Stimulated activated CD4-positive, alpha-beta T cell treated with anti-CD3 and anti-CD28 coated beads, Interleukin-2, amount 100 ng/mL, for 24 hours (primary cell): ENCODE results near the gene ITPR1.

Experiments
- DNase-seq, 2 donors: peaks; one replicate each; pipeline ENCODE4 v3.0.0-alpha.2; 2020

The ITPR1 gene

DNA sequence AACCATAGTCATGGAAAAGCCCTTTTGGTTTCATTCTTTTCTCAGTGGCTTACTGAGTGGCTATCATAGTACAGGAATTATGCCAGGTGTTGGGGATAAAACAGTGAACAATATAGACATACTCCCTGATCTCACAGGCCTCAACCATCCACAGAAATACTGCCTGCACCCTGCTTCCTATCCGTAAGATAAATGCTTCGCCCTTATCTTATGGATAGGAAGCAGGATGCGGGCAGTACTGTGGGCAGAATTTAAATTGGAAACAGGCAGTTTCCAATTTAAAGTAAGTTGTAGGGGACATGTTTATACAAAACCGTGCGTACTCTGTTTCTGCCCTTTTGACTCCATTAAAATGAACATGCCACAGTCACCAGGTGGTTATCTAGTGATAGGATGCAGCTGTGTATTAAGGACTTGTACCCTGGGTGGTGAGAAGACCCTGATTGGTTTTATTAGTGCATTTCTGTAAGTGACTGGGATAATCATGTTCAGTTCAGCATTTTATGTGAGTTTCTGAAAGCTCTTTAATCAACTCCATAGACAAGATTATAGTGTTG is 344.3 kb downstream of the ITPR1 start:
- DNase-seq, result no peak

DNA sequence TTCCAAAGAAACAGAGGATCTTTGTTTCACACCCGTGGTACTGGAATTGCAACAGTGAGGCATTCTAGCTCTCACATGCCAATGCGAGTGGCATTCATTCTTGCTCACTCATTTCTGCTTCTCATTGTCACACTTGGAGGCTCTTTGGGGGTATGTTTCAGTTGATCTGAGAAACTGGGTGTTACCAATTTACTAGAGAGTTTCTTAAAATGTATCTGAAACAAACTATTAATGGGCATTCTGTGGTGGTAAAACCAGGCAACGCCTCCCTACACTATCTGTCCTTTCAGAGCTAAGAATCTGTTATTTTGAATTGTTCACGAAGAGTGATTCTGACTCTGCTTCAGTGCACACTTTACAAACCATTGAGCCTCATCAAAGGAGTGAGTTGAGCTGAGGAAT is 345.5 kb downstream of the ITPR1 start:
- no peak for DNase-seq

DNA sequence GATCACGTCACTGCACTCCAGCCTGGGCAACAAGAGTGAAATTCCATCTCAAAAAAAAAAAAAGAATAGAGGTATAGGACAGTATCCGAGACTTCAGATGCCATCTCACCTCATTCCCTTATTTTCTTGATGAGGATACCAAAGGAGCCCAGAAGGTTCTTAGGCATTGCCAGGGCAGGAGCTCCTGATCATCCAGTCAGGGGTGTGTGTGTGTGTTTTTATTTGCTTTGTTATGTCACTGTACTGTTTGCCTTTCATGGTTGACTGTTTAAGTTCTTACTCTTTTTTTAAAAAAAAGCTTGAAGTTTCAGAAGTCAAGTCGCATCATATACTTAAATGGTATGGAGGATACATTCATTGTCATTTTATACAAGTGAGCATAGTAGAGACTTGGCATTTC is 346.1 kb downstream of the ITPR1 start:
- no peak for DNase-seq

DNA sequence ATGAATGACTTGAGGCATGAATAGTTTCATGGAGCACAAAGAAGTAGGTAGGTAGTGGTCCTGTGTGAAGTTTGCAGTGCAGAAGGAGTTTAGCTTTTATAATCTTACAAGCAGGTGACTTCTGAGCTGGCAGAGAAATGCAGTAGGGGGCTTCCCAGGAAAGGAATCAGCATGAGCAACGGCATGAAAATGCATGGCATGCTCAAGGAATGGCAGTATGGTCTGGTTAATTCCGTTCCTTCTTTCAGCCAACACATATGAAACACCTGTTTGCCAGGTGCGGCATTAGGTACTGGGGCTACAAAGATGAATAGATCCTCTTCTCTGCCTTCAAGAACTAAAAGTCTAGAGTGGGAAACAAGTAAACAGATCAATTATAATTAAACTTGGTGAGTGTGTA is 348.1 kb downstream of the ITPR1 start:
- DNase-seq, result no peak

DNA sequence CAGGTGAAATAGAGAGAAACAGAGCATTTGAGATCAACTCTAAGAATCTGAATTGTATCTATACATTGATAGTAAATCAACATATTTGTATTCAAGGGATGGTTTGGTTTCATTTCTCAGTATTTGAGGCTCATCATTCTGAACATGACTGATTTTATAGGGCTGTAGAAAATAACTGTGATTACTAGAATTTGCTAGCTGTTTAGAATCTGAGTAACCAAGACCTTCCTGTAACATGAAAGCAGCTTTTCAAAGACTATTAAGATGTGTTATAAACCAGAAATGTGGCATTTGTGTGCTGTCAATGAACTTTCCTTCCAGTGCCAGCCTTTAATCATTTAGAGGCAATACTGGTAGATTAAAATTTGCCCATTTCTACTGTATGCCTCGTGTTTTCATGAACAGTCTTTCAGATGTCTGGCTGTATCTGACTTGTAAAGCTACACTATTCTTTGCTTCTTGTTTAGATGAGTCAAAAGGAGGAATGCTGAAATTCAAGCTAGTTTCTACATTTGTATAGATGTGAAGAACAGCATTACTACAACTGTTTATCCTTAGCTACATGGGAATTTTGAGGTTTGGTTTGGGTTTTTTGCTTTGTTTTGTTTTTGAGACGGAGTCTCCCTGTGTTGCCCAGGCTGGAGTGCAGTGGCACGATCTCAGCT is 348.8 kb downstream of the ITPR1 start:
- no peak for DNase-seq

DNA sequence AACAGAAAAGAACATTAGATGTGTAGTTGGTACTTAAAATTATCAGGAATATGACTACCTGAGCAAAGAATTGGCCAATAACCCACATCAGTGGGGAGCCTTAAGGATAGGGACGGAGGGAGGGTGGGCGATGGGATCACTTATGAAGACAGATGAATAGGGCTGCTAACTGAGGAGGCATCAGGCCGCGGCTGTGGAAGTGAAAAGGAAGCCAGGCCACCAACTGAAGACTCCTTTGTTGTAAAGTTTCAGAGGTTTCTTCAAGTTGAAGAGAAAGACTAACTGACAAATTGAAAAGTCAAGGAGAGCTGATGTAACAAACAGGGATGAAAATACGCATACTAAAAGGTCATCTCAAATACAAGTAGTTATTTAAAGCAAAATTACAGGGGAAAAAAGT is 350.5 kb downstream of the ITPR1 start:
- no peak for DNase-seq

DNA sequence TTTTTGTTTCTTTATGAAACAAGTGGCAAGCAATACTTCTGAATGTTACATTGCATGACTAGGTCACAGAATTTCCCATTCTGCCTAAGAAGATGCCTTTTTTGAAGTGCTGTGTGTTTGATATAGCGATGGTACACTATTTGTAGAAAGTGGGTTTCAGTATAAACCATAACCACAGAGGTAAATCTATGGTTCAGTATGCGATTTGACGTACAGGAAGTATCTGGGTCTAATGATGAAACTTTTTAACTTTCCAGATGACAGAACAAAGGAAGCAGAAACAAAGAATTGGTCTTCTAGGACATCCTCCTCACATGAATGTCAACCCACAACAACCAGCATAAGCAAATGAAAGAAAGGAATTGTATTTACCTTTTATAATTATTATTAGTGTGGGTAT is 352.7 kb downstream of the ITPR1 start:
- DNase-seq, result no peak

DNA sequence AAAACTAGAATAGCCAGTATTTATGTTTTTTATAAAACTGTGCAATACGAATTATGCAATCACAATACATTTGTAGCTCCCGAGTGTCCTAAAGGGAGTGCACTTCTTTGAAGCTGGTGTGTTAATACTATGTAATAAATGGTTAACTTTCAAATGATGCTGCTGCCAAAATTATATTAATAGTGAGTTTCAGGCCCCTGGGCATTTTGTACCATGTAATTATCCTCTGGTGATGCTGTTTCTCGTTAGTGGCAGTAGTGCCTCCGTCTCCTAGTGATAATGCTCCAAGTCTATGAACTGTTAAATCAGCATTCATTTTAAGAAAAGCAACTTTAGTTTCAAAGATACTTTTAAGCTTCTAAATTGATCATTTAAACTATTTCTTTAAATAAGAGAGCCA is 353.4 kb downstream of the ITPR1 start:
- DNase-seq, result no peak

DNA sequence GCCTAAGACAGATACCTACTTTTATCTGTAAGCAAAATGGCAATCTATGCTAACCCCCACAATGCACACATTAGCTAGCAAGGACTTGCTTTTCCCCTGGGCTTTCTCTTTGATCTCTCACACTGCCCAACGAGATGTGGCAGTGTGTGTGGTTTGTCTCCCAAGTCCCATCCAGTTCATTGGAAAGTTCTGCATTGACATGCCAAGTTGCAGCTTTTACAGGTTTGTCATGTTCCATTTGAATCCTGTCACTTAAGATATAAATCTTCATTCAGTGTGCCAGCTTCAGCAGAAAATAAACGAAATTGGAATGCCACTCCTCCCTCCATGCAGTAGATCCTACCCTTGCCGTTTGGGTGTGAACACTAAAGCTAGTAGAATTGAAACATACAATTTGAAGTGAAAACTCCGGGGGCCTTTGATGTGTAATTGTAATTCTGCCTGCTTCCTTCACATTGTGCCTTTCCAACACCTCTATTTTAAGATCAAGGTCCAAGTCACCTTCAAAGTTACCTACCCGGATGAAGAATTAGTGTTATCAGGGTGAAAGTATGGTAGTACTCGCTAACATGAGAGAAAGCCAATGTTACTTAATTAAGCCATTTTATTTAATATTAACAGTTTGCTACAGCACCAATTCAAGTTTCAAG is 355.2 kb downstream of the ITPR1 start:
- no peak for DNase-seq

DNA sequence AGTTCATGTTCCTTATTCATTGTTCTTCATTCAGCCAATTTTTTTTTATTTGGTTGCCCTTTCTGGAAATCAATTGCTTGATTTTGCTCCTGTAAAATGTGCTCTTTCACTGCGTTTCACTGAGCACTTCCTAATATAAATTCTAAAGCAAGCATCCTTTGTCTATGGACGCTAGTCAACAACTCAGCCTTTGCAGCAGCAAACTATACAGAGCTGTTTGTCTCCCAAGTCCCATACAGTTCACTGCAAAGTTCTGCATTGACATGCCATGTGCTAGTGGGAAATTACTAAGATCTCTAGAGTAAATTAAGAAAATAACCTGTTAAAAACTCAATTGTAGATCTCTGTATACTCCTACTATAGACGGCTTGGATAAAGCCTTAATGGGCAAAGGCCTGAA is 356.0 kb downstream of the ITPR1 start:
- DNase-seq, result no peak

DNA sequence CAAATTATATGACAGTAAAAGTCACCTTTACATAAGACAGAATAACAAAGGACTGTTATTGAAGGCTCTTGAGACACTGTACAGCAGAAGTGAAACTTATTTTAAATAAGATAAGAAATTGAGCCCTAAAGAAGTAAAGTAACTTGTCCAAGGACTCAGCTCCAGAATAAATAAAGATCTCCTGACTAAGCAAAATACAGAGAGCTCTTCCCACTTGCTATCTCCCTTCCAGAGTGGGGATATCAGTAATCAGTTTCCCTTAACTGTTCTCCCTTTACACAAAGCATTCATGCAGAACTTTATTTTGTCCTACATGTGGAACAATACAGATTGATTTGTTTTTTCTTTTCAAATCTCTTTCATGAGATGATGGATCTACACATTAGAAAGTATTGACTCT is 356.6 kb downstream of the ITPR1 start:
- no peak for DNase-seq

DNA sequence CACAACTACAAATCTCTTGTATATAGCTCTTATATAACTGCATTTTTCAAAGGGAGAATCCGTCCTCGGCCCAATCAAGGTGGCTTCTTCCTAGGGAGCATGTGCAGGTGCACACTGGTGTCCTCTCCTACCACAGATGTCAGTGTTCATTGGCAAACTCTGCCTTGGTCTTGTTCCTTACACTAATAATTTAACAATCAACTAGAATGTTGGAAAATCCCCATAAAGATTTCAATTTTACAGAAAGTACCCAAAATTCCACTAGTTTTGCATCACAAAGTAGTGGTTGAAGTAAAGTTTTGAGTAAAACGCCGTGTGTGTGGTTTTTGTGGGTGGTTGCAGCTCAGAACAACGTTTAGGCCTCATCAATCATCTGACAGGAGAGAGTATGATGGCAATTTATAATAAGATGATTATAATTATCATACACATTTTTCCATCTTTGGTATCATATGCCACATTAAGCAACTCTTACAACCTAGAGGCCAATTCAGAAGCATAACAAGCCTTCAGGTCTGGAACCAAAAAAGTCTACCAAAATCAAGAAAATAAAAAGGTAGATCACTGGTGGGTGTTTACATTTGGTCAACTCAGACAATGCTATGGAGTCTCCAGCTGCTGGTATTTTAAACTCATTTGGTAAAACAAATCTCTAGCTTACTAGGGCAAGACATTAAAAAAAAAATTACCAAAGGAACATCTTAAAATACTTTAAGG is 357.2 kb downstream of the ITPR1 start:
- peak; percentile 58 to 68 for DNase-seq

DNA sequence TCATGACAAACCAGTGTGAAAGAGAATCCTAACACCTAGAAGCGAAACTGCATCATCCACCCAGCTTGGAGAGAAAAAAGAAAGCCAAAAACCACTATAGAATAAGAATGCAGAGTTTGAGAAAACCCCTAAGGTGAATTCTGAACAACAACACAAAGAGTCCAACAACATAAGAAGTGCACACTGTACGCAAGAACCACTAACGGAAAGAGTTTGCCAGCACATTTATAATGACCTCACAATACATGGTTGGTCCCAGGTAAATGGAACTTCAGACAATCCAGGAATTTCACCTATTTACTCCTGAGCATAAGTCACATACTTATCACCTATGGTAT is 357.7 kb downstream of the ITPR1 start:
- DNase-seq, result no peak

DNA sequence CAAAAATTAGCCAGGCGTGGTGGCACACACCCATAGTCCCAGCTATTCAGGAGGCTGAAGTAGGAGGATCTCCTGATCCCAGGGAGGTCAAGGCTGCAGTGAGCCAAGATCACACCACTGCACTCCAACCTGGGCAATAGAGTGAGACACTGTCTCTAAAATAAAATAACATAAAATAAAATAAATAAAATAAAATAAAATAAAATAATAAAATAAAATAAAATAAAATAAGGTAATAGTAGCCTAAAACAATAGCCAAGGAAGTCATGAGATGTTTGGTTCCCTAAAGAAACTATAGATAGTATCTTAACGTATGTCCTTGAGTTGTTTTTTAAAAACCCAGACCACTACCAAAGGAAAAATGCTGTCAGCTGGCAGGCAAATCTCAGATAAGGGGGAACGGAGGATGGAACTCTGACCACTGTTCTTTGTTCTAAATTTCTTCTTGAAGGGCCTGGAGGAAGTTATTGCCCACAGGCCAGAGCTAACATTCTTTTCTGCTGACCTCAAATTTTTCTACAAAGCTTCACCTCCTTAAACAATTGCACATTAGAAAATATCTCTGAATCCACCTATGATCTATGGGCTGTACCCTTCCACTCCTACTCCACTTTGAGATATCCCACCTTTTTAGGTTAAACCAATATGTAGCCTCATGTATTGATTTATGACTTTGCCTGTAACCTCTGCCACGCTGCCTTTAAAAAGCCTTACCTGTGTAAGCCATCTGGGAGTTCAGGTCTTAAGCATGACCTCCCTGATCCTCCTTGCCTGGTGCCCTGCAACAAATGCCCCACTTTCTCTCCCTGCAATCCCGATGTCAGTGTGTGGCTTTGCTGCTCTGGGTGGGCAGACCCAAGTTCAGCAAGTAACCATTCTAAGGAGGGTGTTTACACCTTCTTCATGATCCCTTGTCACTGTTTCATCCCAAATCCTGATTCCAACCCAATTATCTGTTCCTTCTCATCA is 359.9 kb downstream of the ITPR1 start:
- no peak for DNase-seq

DNA sequence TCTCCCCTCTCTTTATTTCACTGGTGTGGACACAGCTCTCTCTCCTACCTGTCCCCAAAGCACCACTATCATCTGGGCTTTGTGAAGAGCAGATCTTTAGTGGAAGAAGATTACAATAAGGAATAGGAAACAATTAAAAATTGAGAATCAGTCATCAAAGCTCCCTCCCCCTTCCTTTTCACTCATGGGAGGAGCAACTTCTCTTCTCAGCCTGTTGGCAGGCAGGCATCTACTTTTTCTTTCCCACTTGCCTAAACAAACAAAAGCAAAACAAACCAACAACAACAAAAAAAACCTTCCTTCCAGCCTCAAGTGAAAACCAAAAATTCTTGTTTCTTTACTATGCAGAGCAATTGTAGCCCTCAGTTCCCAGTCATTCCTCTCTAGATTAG is 360.6 kb downstream of the ITPR1 start:
- DNase-seq, result no peak

DNA sequence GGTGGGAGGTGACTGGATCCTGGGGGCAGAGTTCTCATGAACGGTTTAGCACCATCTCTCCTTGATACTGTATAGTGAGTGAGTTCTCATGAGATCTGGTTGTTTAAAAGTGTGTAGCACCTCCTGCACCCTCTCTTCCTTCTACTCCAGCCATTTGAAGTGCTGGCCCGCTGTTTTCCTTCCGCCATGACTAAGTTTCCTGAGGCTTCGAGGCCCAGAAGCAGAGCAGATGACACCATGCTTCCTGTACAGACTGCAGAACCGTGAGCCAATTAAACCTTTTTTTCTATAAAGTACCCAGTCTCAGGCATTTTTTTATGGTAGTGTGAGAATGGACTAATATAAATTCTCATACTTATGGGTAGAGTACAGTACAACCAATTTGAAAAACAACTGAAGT is 362.5 kb downstream of the ITPR1 start:
- no peak for DNase-seq

DNA sequence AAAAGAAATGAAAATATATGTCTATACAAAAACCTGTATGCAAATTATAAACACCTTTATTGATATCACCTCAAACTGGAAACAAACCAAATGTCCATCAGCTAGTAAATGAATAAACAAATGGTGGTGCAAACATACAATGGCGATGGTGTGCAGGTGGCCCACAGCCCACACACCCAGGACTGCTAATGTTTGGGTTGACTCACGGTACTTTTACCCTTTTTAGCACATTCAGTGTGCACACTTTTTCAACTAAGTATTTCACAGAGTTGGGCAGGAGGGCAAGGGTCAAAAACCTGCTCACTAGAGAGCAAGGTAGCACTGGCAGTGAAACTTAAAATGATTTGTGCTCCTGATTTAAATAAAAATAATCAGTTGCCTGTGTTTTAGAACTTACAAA is 363.0 kb downstream of the ITPR1 start:
- DNase-seq, result no peak

DNA sequence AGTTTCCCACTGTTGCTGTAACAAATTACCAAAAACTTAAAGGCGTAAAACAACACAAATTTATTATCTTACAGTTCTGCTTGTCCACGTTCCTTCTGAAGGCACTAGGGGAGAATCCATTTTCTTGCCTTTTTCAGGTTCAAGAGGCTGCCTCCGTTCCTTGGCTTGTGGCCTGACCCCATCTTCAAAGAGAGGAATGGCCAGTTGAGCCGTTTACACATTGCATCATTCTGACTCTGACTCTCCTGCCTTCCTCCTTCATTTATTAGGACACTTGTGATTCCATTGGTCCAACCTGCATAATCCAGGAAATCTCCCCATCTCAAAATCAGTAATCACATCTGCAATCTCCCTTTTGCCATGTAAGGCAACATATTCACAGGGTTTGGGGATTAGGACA is 363.4 kb downstream of the ITPR1 start:
- DNase-seq, result no peak

DNA sequence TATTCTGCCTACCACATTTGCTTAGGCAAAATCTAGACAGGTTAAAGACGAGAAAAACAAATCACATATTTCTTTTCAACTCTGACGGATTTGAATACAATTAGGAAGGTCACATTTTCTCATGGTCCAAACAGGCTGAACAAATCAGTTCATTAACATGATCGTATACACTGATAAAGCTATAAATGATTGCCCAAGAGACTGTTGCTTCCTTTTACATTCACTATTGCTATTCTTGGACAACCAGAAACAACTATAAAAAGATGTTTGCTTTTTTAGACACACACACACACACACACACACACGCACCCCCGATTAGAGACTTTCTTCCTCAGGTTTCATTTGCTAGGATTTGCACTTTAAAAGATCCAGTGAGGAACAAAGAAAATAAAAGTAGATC is 363.8 kb downstream of the ITPR1 start:
- no peak for DNase-seq

DNA sequence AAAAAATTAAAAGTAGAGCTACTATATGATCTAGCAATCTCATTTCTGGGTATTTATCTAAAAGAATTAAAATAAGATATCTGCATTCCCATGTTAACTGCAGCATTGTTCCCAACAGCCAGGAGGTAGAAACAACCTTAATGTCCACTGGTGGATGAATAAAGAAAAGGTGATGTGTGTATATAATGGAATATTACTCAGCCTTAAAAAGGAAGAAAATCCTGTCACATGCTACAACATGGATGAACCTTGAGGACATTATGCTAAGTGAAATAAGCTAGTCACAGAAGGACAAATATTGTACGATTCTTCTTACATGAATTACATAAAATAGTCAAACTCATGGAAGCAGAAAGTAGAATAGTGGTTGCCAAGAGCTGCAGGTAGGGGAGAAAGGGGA is 366.6 kb downstream of the ITPR1 start:
- DNase-seq, result no peak

DNA sequence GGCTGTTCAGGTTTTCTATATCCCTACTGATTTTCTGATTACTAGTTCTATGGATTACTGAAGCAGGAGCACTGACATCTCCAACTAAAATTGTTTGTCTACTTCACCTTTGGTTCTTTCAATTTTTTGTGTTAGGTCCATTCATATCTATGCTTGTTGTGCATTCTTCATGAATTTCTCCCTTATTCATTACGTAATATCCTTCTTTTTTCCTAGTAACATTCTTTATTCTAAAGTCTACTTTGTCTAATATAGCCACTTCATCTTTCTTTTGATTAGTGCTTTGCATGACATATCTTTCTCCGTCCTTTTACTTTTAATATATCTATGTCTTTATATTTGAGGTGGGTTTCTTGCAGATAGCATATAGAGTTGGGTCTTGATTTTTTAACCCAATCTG is 369.8 kb downstream of the ITPR1 start:
- DNase-seq, result no peak

DNA sequence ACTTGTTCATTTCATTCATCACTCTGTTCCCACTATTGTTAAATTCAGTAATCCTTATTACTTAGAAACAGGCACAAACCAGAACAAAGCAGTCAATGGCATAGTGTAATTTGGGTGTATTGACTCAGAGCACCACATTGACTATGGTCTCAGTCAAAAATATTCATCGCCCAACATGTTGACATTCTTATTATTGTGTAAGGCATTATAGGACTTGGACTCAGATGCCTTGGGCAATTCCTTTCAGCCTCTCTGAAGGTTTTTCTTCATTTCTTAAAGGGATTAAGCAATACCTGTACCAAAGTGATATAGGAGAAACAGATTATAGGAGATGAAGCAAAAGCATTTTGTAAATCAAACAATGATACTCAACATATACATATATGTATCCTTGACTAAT is 371.4 kb downstream of the ITPR1 start:
- no peak for DNase-seq

DNA sequence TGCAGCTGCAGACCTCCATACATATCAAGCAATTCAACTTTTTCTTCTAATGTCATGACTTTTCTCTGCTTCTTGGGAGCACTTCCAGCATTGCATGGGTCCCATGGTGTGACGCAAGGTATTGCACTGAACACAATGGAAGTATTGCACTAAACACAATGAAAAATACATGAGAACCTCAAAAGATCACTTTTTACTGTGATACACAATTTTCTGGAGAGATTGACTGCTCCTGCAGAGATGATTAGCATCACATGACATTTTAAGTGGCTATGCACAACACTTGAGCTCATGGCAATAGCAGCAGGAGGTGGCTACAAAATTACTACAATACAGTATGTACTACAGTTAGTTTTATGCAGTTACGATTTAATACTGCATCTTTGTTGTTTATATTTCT is 372.6 kb downstream of the ITPR1 start:
- no peak for DNase-seq
